HCT116 (cell line): ENCODE results near the gene OXT. TPM values are rescaled to one million over a fixed set of nuclear protein-coding genes. Genes with fewer than 3 reads are reported as not detected.

ENCODE experiments used
- ATAC-seq: fragments of 200-7000 bp; cut with Tn5 transposase; 2 replicates; pipeline ENCODE4 v1.9.1; 2020; ENCODE audit warnings: mild to moderate bottlenecking, moderate library complexity
- BruUV-seq: library from RNA; stranded (reverse); fragments of 400-500 nt; replicated peaks from 2 replicates; lab custom pipeline; 2021; lab: Mats Ljungman, UMichigan
- CTCF ChIA-PET: fragments of 300-600 bp; sonication (Branson Sonifier 250); formaldehyde crosslinking; loops from one replicate; lab custom pipeline; 2021; ENCODE audit warnings: antibody characterized with exemption; lab: Charles Lee
- POLR2A ChIA-PET: fragments of 300-600, 350-600 bp; sonication (Branson Sonifier 250); formaldehyde crosslinking; loops from one replicate; lab custom pipeline; 2021; ENCODE audit warnings: antibody characterized with exemption; lab: Charles Lee
- RAD21 ChIA-PET, 2 experiments: fragments of 300-600 bp; sonication (Branson Sonifier 250); formaldehyde crosslinking; loops; one replicate each; lab custom pipeline; 2023; ENCODE audit warnings: low total read pairs in 2 of 2; ENCODE audit not compliant: uncharacterized antibody in 2 of 2, unreplicated experiment in 2 of 2, low non-redundant PET in 1 of 2; lab: Charles Lee
- DNase-seq: peaks from one replicate; pipeline ENCODE4 v3.0.0-alpha.2; 2010; ENCODE audit warnings: low read depth, low spot score
- H2AFZ ChIP-seq: fragments of 200-600 bp; shearing (Covaris generic), sonication (generic); 2 replicates; pipeline ENCODE4 v1.6.1; 2017; ENCODE audit warnings: low read depth, mixed run types, mixed read lengths, antibody characterized with exemption, low read length; ENCODE audit not compliant: poor library complexity, severe bottlenecking
- H3K27ac ChIP-seq: 2 replicates; pipeline ENCODE4 v1.5.1; 2012; ENCODE audit warnings: low read depth, low read length
- H3K27me3 ChIP-seq: fragments of 200-600 bp; sonication (generic); 2 replicates; pipeline ENCODE4 v1.6.1; 2016; ENCODE audit warnings: mixed run types, low read length, mixed read lengths; ENCODE audit not compliant: insufficient read depth
- H3K36me3 ChIP-seq, 2 experiments: fragments of 200-500 bp in 1 of 2; fragments of 200-600 bp in 1 of 2; sonication (Bioruptor generic) in 1 of 2; sonication (generic) in 1 of 2; 2 replicates each; pipeline versions ENCODE4 v1.5.1 to v1.6.1; 2014 to 2016; ENCODE audit warnings: low read length in 2 of 2, inconsistent platforms in 1 of 2, mixed read lengths in 1 of 2, mixed run types in 1 of 2; ENCODE audit not compliant: insufficient read depth in 2 of 2, control insufficient read depth in 1 of 2
- H3K4me1 ChIP-seq, 2 experiments: fragments of 200-600 bp in 1 of 2; sonication (generic) in 1 of 2; 2 replicates each; pipeline versions ENCODE4 v1.5.1 to v1.6.1; 2012 to 2017; ENCODE audit warnings: low read length in 2 of 2, inconsistent platforms in 1 of 2, mild to moderate bottlenecking in 1 of 2, mixed read lengths in 1 of 2, mixed run types in 1 of 2, moderate library complexity in 1 of 2; ENCODE audit not compliant: insufficient read depth in 2 of 2, control insufficient read depth in 1 of 2
- H3K4me2 ChIP-seq: fragments of 200-600 bp; sonication (generic); 2 replicates; pipeline ENCODE4 v1.6.1; 2017; ENCODE audit warnings: mixed run types, low read length, mixed read lengths
- H3K4me3 ChIP-seq, 2 experiments: fragments of 200-600 bp in 1 of 2; sonication (generic) in 1 of 2; replicated peaks in 1 of 2; 2 replicates each; pipeline ENCODE4 v1.5.1; 2011 to 2016; ENCODE audit warnings: low read length in 2 of 2, control low read depth in 1 of 2, low read depth in 1 of 2, mild to moderate bottlenecking in 1 of 2, mixed read lengths in 1 of 2, mixed run types in 1 of 2
- H3K79me2 ChIP-seq: fragments of 200-600 bp; sonication (generic); 2 replicates; pipeline ENCODE4 v1.6.1; 2017; ENCODE audit warnings: mild to moderate bottlenecking, mixed run types, low read length, moderate library complexity, mixed read lengths; ENCODE audit not compliant: insufficient read depth
- H3K9ac ChIP-seq: fragments of 200-600 bp; sonication (generic); 2 replicates; pipeline ENCODE4 v1.6.1; 2016; ENCODE audit warnings: low read length, mixed read lengths
- H3K9me2 ChIP-seq: fragments of 200-600 bp; sonication (generic), shearing (Covaris generic); 2 replicates; pipeline ENCODE4 v1.6.1; 2017; ENCODE audit warnings: mixed run types, mild to moderate bottlenecking, moderate library complexity; ENCODE audit not compliant: insufficient read depth
- H3K9me3 ChIP-seq, 2 experiments: fragments of 200-500 bp in 1 of 2; fragments of 200-600 bp in 1 of 2; sonication (Bioruptor generic) in 1 of 2; sonication (generic) in 1 of 2; 2 replicates each; pipeline ENCODE4 v1.6.1; 2014 to 2017; ENCODE audit warnings: low read length in 2 of 2, mixed read lengths in 2 of 2, inconsistent platforms in 1 of 2, low read depth in 1 of 2, mild to moderate bottlenecking in 1 of 2, mixed run types in 1 of 2, moderate library complexity in 1 of 2; ENCODE audit not compliant: control insufficient read depth in 1 of 2, insufficient read depth in 1 of 2
- H4K20me1 ChIP-seq: fragments of 200-600 bp; sonication (generic), shearing (Covaris generic); 2 replicates; pipeline ENCODE4 v1.6.1; 2017; ENCODE audit warnings: mixed run types, mild to moderate bottlenecking, moderate library complexity; ENCODE audit not compliant: insufficient read depth
- TCF7L2 ChIP-seq: IDR thresholded peaks from 2 replicates; pipeline ENCODE4 v1.7.0; 2011; ENCODE audit warnings: borderline replicate concordance, inconsistent platforms; ENCODE audit not compliant: insufficient read depth, insufficient read length; ENCODE audit errors: extremely low read depth
- intact Hi-C: fragments of 100-400 bp; cut with micrococcal nuclease; formaldehyde crosslinking; loops from 2 replicates; pipeline ENCODE4 v1.10.0; 2022
- total RNA-seq: library from RNA; stranded (reverse); gene quantifications from one replicate; pipeline ENCODE4 v1.2.1, GENCODE V29; 2021; ENCODE audit not compliant: unreplicated experiment

The OXT gene
- total RNA-seq, 1 experiment from 2014 or later, result not detected

DNA sequence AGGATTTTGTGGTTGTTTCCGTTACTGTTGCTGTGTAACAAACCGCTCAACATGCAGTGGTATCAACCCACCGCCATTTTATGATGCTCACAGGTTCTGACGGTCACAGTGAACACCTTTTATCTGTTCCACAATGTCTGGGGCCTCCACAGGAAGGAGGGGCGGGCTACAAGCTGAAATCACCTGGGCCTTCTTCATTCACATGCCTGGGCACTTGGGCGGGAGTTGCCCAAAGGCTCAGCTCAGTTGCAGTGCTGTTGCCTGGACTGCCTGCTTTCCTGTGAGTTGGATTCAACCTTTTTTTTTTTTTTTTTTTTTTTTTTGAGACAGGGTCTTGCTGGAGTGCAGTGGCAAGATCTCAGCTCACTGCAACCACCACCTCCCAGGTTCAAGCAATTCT is 29.8 kb downstream of the OXT start:
- DNase-seq, result no peak
- Histone ChIP-seq H3K9me2 (no peaks in the 10 kb centered on the region), H3K4me1 (no peaks in the 10 kb centered on the region), H3K9me3 (no peaks in the 10 kb centered on the region), H4K20me1 (no peaks in the 10 kb centered on the region), H3K27ac (no peak overlapping the region), H3K79me2 (no peaks in the 10 kb centered on the region), H3K36me3 (no peaks in the 10 kb centered on the region), H3K27me3 (no peaks in the 10 kb centered on the region), H3K9ac (no peak overlapping the region), H3K4me3 (no peak overlapping the region), H2AFZ (no peak overlapping the region), H3K4me2 (no peak overlapping the region)
- no TSS peak for BruUV-seq
- intact Hi-C loops, result no loop called here
- TF ChIP-seq TCF7L2, result no peak
- ChIA-PET CTCF (no interaction called here), RAD21 (no interaction called here), POLR2A (no interaction called here)
- ATAC-seq, result no peak

DNA sequence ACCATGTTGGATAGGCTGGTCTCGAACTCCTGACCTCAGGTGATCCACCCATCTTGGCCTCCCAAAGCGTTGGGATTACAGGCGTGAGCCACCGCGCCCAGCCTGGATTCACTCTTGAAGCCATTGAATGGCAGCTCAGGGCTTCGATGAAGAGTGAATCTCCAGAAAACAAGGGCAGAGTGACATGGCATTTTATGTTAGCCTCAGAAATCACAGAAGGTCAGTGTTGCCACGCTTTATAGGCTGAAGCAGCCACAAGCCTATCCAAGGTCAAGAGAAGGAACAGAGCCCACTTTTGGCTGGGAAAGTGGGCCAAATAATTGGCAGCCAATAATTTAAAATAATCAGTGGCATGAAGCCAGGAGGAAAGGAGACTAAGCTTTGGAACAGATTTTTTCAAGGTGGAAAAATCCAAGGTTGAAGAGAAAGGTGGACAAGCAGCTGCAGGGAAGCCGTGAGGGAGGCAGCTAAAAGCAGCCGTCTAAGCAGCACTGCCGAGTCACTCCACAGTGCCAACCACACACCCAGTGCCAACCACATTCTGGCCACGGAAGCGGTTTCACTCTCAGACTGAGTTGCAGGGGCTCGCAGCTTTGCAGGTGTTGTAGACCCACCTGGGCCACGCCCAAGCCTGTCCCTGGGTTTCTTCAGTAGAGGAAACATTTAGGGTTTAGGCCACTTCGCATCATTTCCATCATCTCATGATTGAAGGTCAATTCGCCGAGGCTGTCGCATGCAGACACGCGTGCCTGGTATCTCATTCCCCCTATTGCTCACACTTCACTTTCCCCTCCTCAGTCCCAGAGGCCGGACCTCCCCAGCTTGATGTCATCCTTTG is 30.5 kb downstream of the OXT start:
- no peak overlapping the region for H3K4me2 ChIP-seq
- no peaks in the 10 kb centered on the region for H3K4me1 ChIP-seq
- H2AFZ ChIP-seq, result no peak overlapping the region
- no TSS peak for BruUV-seq
- no peak overlapping the region for H3K27ac ChIP-seq
- ATAC-seq (no peak), DNase-seq (no peak)
- no peaks in the 10 kb centered on the region for H3K27me3 ChIP-seq
- intact Hi-C loops, result no loop called here
- no peaks in the 10 kb centered on the region for H3K9me3 ChIP-seq
- H3K4me3 ChIP-seq, result no peak overlapping the region
- RAD21 ChIA-PET, result no interaction called here
- POLR2A ChIA-PET, result no interaction called here
- no peaks in the 10 kb centered on the region for H4K20me1 ChIP-seq
- no peak for TF ChIP-seq TCF7L2
- H3K9ac ChIP-seq, result no peak overlapping the region
- CTCF ChIA-PET, result no interaction called here
- no peaks in the 10 kb centered on the region for H3K9me2 ChIP-seq
- no peaks in the 10 kb centered on the region for H3K36me3 ChIP-seq
- no peaks in the 10 kb centered on the region for H3K79me2 ChIP-seq
